HG03159 (cell line): ENCODE results near the gene HIPK1.
"Not testable (repeated sequence)": the region's sequence is repeated elsewhere in the genome, so short reads cannot be mapped to it uniquely, and the experiment has no call there.

ENCODE experiments used
- ATAC-seq: cut with Tn5 transposase; IDR thresholded peaks from one replicate; pipeline ENCODE4 v1.9.1; 2021; ENCODE audit warnings: mild to moderate bottlenecking, moderate library complexity; ENCODE audit not compliant: unreplicated experiment

Gene HIPK1

GRCh38 chr1:113943028-113943811, 14.1 kb downstream of the HIPK1 start:
- no peak for ATAC-seq

- ATAC-seq = no peak
Observed at GRCh38 chr1:113945329-113945728, 16.2 kb downstream of the HIPK1 start.

- no peak for ATAC-seq
Observed at GRCh38 chr1:113946112-113946511, 17.0 kb downstream of the HIPK1 start.

GRCh38 chr1:113946678-113947387, 17.7 kb downstream of the HIPK1 start:
- ATAC-seq = no peak

- no peak for ATAC-seq
Observed at GRCh38 chr1:113947388-113948107, 18.4 kb downstream of the HIPK1 start.

GRCh38 chr1:113948151-113948550, 19.0 kb downstream of the HIPK1 start:
- not testable (repeated sequence) for ATAC-seq

- no peak for ATAC-seq
Observed at GRCh38 chr1:113949007-113949406, 19.9 kb downstream of the HIPK1 start.

- ATAC-seq = no peak
Observed at GRCh38 chr1:113950908-113951307, 21.8 kb downstream of the HIPK1 start.

- no peak for ATAC-seq
Observed at GRCh38 chr1:113951719-113952118, 22.6 kb downstream of the HIPK1 start.

- no peak for ATAC-seq
Observed at GRCh38 chr1:113957984-113958383, 28.9 kb downstream of the HIPK1 start.

GRCh38 chr1:113958691-113959090, 29.6 kb downstream of the HIPK1 start:
- no peak for ATAC-seq

GRCh38 chr1:113963281-113963906, 34.3 kb downstream of the HIPK1 start:
- ATAC-seq = no peak

GRCh38 chr1:113965703-113966412, 36.7 kb downstream of the HIPK1 start:
- ATAC-seq = no peak

GRCh38 chr1:113972954-113973353, 43.8 kb downstream of the HIPK1 start:
- ATAC-seq = no peak

GRCh38 chr1:113975211-113975895, 46.2 kb downstream of the HIPK1 start:
- ATAC-seq = no peak

- no peak for ATAC-seq
Observed at GRCh38 chr1:113976609-113977278, 47.6 kb downstream of the HIPK1 start.

GRCh38 chr1:113977906-113978305, 48.8 kb downstream of the HIPK1 start:
- no peak for ATAC-seq

- ATAC-seq = peak; percentile 52
Observed at GRCh38 chr1:113978863-113979702, 50.0 kb downstream of the HIPK1 start, which contains the start of gene OLFML3. OLFML3 (plus strand) TSS chr1:113979474; CDS start chr1:113979517, 43 bp downstream.
